Stimulated activated CD8-positive, alpha-beta memory T cell treated with anti-CD3 and anti-CD28 coated beads, Interleukin-2, amount 100 ng/mL, for 1 hour (primary cell): ENCODE data around the gene HEMK1.
A peak's percentile ranks its signal among the peaks of the same experiment; 100 is the strongest.

Experiments used
- DNase-seq, 2 donors: peaks; one replicate each; pipeline ENCODE4 v3.0.0-alpha.2; 2020; ENCODE audit warnings: low read depth in 2 of 2

The HEMK1 gene

GRCh38 chr3:50542177-50543034 lies 26.9 kb upstream of the HEMK1 start:
- DNase-seq, result peak in 1 of 2 donors; percentile 34

DNA sequence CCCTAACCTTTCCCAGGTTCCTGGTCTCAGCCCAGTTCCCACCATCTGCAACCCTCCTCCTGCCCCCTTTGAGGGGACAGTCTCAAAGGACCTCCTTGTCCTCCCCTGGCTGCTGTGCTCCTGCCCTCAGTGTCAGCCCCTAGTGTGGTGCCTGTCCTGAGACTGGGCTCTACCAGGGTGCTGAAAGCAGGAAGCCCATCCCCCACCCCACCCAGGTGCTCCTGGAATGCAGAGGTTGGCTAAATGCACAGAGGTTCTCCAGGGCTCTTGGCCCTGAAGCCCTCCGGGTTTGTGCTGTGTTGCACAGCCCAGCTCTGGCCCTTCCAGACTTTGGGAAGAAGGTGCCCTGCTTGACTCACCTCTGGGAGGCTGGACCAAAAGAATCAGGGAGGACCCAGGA lies 23.5 kb upstream of the HEMK1 start:
- DNase-seq, result no peak

- DNase-seq, result no peak
Observed at GRCh38 chr3:50549226-50549625, 20.1 kb upstream of the HEMK1 start.

DNA sequence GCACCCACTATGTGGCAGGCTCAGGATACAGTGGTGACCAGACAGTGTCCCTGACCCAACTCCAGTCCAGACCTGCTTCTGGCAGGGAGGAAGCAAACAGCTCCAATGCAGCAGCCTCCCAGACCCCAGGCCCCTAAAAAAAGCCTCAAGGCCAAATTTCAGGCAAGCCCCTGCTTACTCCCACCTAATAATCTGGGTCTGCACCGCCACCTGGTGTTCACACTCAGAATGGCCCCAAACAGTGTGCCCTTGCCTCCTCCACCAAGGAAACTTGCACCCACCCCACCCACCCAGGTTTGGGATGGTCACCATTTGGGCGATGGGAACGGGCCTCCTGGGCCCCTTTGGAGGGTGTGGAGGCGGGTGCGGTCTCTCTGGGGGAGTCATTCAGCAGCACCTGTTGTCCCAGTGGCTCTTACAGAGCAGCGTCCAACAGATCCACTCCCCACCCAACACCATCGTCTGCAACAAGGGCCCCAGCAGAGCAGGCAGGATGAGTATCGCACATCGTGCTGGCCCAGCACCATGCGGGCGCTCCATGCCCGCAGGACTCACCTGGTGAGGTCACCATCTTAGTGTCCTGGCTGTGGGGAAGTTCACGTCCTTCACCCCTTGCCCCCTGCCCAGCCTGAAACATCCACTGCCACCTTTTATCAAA lies 19.1 kb upstream of the HEMK1 start:
- DNase-seq, result peak in 1 of 2 donors; percentile 27

- DNase-seq, result no peak
Observed at GRCh38 chr3:50551054-50551659, 18.2 kb upstream of the HEMK1 start.

DNA sequence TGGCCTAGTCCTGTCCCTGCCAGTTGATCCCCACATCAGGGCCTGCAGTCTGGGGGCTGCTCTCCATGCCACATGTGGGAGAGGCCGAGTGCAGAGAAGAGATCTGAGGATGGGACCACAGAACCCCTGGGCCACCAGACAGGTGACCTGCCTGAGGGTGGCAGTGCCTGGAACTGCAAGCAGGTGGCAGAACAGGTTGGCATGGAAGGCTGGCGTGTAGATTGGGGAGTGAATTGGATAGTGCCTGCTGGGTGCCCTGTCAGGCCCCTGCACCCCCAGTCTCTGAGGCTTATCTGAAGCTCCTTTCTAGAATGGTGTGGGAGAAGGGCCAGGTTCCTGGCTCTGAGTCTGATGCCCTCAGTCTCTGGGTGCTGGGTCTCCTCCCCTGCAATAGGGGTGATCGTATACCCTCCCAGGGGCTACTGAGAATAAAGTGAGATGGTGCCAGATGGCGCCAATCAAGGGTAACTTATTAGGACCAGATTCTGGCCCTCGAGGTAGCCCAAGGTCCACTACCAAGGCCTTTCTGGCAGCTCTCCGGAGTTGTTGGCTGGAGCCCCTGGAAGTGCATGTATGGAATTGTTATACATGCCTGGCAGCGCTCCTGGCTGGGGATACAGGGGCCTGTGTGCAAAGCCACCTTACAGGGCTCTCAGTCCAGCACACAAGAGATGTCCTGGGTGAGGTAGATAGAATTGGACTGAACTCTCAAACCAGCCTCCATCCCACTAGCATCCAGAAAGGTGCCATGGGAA lies 17.5 kb upstream of the HEMK1 start:
- no peak for DNase-seq

DNA sequence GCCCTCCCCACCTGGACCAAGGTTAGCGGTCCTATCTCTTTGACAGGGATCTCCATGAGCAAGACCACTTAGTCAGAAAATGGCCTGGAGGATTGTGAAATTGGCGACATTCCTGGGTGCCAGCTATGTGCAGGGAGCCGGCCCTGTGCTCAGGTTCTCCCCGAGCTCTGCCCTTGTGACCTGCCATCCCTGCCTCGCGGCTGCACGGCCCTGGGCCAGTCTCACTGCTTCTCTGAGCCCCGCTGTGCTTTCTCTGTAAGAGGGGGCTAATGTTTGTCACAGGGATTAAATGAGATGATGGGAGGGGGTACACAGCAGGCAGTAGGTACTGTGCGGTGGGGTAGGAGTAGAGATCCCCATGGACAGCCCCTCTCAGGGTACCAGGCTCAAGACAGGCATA lies 16.7 kb upstream of the HEMK1 start:
- DNase-seq, result no peak

DNA sequence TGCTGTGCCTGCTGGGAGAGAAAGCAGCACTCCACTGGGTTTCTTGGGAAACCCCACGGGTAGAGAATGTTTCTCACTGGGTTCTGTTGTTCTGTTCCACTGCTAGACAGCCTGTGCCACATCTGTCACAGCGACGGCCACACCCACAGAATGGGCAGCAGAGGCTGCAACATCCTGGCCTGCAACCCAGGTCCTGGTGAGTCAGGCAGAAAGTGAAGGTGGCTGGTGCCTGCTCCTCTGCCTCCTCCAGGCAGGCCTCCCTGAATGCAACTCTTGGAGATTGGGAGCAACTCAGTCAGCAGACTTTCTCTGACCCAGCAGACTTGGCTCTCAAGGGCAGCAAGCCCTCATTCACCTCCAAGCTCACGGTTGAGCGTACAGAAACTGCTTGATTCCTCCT lies 14.8 kb upstream of the HEMK1 start:
- no peak for DNase-seq

GRCh38 chr3:50557106-50557505 lies 12.2 kb upstream of the HEMK1 start:
- DNase-seq, result no peak

DNA sequence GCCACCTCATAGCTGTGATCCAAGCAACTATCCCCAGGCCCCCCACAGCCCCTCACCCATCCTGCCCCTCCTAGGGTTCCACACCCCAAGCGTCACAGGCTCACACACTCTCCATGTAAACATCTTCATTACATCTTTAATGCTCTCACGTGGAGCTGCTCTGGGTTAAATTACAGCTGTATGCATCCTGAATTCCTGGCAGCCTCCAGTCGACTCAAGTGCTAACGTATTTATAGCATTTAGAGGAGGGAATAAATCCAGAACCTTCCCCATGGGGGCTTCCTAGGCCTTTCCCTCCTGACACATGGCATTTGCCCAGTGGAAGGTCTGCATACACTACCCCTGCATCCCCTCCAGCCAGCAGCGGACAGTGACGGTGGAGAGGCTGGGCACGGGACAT lies 11.4 kb upstream of the HEMK1 start:
- no peak for DNase-seq

DNA sequence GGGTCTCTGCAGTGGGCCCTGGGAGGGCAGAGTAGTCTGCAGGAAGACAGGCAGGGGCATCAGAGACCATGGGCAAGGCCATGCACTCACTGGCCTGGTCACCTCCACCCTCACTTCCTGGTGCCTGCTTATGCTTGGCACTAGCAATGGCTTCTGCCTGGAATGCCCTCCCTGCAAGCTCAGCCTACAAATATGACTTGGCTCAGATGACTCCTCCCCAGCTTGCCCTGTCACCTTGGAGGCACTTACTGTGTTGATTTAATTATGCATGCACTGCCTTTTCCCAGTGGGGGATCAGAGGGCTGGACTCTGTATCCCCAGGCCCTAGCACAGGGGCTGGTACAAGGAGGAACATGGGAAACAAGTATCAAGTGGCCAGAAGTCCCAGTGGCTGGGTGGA lies 9.6 kb upstream of the HEMK1 start:
- DNase-seq, result no peak

- no peak for DNase-seq
Observed at GRCh38 chr3:50562861-50563260, 6.5 kb upstream of the HEMK1 start.

DNA sequence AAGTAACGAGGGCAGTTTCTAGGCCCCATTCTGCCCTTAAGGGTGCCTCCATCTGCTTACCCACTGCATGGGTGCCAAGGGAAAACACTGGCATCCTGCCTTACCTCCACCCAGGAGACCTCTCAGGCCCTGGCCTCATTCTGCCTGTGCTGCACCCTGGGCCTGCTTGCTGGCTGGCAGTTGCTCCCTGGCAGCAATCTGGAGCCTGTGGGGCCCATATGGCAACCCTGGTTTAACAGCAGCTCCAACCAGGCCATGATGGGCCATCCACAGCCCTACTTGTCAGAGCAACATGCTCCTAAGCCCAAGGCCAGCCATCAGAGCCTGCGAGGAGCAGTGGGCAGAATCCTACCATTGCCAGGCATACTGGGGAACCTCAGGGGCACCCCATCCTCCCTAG lies 5.5 kb upstream of the HEMK1 start:
- no peak for DNase-seq

GRCh38 chr3:50564321-50564720 lies 5.0 kb upstream of the HEMK1 start:
- no peak for DNase-seq

GRCh38 chr3:50567011-50567385 lies 2.3 kb upstream of the HEMK1 start:
- DNase-seq, result no peak

DNA sequence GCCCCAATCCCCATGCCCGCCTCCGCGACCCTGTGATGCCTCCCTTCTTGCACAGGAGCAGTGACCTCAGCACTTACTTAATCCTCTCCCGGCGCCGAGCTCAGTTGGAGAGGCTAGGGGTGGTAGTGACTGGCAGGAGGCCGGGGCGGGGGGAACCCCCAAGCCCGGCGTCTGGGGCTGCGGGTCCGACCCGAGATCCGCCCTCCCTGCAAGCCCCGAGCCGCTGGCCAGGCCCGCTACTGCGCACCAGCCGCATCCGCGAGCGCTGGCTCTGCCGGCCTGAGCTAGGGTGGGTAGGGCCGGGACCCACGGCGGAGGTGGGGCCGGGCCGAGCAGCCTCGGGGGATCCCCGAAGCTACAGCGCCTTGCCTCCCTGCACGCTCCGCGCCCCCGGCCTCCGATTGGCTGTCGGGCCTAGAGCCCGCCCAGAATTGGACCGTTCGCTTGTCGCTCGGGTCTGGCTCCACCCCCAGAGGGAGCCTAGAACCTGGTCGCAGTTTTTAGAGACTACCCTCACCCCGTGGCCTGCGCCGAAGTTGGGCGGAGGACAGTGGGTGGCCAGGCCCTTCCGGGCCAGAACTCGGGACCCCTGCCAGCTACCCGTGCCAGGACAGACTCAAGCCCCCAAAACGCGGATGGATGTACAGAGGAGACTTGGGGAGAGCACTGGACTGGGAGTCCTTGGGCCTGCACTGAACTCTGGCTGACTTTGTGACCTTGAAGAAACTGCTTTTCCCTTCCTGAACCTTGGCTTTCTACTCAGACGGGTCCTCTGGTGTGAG lies 1.7 kb upstream of the HEMK1 start, which contains the start of gene C3orf18:
Gene C3orf18, minus strand, starts transcription at position 362 of the 782 bp plus-strand sequence. CDS start 2,048 bp downstream, outside the sequence.
- DNase-seq, result peak; percentile 79 to 92

- DNase-seq, result no peak
Observed at GRCh38 chr3:50570508-50571279, 1.4 kb downstream of the HEMK1 start.

GRCh38 chr3:50571486-50571885 lies 2.2 kb downstream of the HEMK1 start:
- no peak for DNase-seq

DNA sequence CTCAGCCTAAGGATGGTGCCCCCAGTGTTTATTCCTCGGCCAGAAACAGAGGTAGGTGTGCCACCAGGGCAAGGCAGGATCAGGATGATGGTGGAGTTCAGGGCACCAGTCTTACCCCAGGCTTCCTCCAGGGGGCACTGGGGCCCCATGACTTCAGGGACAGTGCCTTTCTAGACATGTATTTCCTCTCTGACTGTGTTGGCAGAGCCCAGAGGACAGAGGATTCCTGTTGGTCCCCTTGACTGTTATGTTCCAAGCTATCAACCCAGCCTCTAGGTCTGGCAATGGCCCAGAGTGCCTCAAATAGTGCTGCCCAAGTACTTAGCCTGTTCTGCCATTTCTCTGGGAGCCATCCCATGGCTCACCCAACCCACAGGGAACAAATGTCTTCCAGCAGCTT lies 2.8 kb downstream of the HEMK1 start:
- peak; percentile 64 to 67 for DNase-seq

DNA sequence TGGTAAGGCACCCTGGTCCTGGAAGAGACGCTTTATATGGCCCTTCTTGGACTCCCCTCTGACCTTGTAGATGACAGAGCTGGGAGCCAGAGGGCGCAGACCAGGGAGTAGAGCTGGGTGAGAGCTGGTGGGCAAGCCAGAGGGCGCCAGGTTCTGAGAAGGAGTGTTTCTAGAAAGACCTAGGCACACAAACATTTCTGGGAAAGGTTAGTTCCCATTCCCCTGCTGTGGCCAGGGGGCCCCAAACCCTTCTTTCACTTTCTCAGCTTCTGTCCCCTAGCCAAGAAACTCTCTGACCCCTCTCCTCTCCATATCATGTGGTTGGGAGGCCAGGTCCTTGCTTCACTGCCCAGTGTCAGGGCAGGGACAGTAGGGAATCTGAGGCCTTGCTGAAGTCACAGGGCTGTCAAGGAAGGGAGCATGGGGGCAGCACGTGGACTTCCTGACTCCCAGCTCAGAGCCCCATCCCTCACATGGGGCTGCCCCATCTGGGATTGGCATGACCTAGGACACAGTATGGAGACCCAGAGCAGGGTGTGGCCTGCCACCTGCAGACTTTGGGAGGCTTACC lies 3.6 kb downstream of the HEMK1 start:
- DNase-seq, result no peak
